HG02763 (cell line): ENCODE measurements around the gene HEATR5B.
A peak's percentile ranks its signal among the peaks of the same experiment; 100 is the strongest.
"Not testable (repeated sequence)": the region's sequence is repeated elsewhere in the genome, so short reads cannot be mapped to it uniquely, and the experiment has no call there.

Experiments
- ATAC-seq: cut with Tn5 transposase; IDR thresholded peaks from one replicate; pipeline ENCODE4 v1.9.1; 2021; ENCODE audit warnings: mild to moderate bottlenecking, moderate library complexity; ENCODE audit not compliant: unreplicated experiment

HEATR5B gene

GRCh38 chr2:36988008-36988407 lies 96.2 kb downstream of the HEATR5B start:
- ATAC-seq = no peak

DNA sequence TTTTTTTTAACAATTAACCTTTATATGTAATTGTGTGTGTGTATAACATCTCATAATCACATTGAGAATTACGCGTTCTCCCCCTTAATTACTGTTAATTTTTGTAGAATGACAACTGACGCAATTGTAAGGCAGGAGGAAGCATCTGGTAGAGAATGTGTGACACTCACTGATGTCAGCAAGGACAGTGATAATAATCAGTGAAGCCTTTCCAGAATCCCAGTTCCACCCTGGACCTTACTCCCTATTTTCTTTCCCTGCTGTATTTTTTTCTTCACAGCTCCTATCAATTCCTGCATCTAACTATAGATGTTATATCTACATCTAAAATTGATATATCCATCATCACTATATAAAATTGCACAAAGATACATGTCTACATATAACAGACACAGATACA lies 101.7 kb downstream of the HEATR5B start:
- no peak for ATAC-seq

- ATAC-seq = no peak
Observed at GRCh38 chr2:36981911-36982310, 102.3 kb downstream of the HEATR5B start.

- not testable (repeated sequence) for ATAC-seq
Observed at GRCh38 chr2:36979007-36979406, 105.2 kb downstream of the HEATR5B start.

DNA sequence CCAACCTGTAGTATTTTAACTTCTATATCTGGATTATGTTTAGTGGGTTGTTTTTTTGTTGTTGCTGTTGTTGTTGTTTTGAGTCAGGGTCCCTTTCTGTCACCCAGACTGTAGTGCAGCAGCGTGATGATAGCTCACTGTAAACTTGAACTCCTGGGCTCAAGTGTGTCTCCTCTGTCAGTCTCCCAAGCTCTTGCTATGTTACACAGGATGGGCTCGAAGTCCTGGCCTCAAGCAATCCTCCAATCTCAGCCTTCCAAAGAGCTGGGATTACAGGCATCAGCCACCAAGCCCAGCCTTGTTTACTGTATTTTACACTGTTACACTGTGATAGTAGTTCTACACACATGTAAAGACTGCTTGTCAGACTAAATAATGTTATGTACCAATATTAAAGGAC lies 108.1 kb downstream of the HEATR5B start:
- ATAC-seq = no peak

DNA sequence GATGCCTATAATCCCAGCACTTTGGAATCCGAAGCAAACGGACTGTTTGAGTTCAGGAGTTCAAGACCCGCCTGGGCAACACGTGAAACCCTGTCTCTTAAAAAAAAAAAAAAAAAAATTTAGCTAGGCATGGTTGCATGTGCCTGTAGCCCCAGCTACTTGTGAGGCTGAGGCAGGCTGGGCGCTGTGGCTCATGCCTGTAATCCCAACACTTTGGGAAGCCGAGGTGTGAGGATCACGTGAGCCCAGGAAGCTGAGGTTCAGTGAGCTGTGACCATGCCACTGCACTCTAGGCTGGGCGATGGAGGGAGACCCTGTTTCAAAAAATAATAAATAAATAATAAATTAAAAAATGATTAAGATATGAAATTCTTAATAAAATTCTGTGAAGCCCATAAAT lies 108.9 kb downstream of the HEATR5B start:
- ATAC-seq = no peak

DNA sequence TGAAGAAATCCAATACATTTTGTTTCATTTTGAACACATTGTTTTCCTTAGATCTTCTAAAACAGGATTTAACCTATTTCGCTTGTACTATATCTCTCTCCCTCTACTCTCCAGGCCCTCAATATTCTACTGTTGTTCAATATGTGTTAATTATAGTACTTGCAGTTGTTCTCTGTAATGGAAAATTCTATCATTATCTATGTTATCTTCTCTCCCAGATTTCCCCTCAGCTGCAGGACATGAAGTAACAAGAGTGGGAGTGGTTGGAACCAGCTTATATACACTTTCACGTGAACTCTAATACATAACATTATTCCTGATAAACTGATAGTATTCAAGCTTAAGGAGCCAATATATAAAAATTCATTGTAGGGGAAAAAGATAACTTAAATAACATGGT lies 110.9 kb downstream of the HEATR5B start:
- ATAC-seq = no peak

- ATAC-seq = no peak
Observed at GRCh38 chr2:36971990-36972389, 112.2 kb downstream of the HEATR5B start.

DNA sequence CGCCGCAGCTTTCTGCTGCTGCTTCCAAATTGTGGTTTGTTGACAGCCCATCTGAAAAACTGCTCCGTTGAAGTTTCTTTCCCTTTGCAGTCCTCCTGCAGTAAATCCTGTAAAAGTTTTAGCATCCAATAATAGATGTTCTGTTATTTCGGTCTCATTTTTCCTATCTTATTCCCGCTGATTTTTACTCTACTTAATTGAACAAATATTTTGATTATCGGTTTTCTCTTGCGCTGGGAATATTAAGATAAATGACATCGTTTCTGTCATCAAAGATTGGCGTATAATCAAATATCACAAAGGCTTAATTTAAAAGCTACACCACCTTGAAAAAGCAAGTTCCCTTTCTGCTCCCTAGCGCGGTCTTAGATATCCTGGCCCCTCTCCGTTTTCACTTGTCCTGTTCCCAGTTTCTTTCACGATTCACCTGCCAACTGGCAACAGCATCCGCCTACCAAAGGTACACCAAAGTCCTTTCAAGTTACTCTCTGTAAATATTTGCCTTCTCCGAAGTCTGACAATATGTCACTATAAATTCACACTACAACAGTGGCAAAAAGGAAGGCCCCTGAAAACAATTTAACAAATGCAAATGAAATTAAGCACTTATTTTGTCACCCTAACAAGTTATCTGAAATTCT lies 116.8 kb downstream of the HEATR5B start:
- no peak for ATAC-seq

- ATAC-seq = peak; percentile 97
Observed at GRCh38 chr2:36966370-36967235, 117.6 kb downstream of the HEATR5B start, which contains the start of gene STRN. Gene STRN (minus strand): TSS chr2:36966536. CDS start chr2:36966463, 73 bp downstream.

DNA sequence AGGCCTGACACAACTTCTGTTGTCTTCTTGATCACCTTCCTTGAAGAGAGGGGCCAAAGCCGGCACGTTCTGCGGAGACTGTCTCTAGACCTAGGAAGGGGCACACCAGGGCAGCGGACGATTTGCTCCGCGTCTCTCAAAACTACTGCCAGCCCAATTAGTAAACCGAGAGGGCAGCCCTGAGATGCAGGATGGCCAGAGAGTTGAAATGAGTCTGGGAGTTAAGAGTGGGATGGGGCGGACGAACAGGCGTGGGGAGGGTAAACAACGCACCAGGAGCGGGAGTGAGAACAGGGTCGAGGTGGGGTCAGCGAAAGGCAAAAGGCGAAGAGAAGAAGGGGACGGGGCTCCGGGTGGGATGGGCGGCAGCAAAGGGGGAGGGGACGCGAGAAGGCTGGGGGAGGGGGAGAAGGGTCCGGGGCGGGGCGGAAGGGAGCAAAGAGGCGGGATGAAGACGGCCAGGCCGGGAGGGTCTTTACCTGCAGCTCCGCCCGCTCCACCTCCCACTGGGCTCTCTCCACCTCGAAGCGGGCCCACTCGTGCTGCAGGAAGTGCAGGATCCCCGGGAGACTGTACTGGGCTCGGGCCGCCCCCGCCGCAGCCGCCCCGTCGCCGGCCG lies 118.3 kb downstream of the HEATR5B start:
- peak; percentile 28 for ATAC-seq

GRCh38 chr2:36965206-36965605 lies 119.0 kb downstream of the HEATR5B start:
- no peak for ATAC-seq

DNA sequence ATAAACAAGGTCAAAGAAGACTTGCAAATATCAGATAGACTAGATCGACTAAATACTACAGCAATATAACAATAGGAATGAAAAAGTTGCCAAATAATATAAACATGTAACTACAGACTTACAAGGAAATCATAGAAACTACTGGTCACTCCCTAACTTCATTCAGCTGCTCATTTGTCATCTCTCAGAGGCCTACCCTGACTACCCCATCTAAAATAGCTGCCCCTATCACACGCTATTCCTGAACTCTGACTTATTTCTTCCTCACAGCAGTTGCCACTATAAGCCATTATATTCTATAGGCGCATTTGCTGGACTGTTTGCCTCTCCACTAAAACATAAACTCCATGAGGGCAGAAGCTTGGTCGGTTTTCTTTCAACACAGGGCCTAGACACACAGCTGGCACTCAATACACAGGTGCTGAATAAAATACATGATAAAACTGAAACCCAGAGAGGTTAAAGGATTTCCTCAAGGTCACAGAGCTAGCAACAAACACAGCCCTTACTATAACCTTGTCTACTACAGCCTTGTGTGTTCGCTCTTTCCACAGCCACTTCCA lies 119.6 kb downstream of the HEATR5B start:
- no peak for ATAC-seq

DNA sequence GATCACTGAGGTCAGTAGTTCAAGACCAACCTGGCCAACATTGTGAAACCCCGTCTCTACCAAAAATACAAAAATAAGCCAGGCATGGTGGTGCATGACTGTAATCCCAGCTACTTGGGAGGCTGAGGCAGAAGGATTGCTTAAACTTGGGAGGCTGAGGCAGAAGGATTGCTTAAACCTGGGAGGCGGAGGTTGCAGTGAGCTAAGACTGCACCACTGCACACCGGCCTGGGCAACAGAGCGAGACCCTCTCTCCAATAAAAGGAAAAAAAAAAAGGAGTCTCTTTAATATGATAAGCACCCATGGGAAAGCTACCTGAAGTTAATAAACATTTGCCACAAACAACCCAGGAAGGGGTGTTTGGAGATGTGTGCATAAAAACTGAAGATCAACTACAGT lies 120.4 kb downstream of the HEATR5B start:
- no peak for ATAC-seq

DNA sequence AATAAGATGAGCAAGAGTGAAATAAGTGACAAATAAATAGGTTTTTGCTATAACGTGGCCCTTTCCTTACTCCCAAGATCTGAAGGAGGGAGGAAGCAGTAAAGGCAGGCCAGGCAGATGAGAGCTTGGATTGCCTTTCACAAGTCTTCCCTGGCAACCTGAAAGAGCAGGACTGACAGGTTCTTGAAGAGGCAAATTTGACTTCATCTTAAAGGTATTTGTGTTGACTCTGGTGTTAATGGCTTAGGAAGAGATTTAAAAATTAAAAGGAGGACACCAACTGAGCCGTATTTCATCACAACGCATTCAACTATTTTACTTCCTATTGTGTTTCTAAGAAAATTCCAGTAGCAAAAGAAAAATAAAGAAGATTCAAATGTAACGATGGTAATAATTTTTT lies 121.1 kb downstream of the HEATR5B start:
- no peak for ATAC-seq

- ATAC-seq = no peak
Observed at GRCh38 chr2:36960773-36961172, 123.4 kb downstream of the HEATR5B start.

GRCh38 chr2:36960005-36960675 lies 124.0 kb downstream of the HEATR5B start:
- no peak for ATAC-seq

DNA sequence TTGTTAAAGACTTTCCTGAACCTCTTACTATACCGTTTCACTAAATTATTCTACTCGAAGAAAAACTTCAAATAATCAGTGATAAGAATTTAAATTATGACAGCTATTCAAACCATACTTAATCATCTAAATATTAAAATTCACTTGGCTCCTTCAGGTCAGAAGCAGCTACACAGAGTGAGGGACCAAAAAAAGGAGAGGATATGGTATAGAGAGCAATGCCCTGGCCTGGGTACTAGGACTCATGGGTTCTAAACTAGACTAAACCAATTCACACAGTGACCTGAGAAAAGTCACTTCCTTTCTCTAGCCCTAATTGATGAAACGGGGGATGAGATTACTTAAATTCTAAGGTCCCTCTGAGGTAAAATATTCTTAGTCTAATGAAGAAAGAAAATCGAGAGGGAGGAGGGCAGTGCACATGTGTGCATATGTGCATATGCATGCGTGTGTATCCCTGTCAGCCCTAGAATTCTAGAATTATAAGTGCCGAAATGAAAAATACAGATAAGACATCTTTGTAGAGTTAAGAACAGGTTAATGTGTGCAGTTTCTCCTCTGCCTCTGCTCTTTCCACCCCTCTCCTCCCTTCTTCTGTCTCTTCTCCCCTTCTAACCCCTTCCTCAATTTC lies 129.1 kb downstream of the HEATR5B start:
- ATAC-seq = no peak

DNA sequence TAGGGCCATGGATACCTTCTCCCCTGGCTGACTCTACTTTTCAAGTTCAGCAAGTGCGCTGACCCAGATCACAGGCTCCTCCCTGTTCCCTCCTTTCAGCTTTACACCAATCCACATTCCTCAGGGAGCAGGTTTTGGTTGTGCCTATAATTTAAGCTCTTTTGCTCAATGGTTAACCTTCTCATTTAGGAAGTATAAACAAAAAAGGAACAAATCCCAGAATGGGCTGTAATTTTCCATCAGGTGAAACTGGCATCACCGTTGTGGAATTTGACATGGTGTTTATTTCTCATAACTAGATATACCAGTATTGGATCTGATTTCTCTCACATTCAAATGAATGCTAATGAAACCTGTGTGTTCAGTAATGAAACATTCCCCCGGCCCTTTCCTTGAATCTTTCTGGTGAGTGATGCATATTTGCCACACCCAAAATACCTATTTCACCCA lies 131.4 kb downstream of the HEATR5B start:
- ATAC-seq = no peak

DNA sequence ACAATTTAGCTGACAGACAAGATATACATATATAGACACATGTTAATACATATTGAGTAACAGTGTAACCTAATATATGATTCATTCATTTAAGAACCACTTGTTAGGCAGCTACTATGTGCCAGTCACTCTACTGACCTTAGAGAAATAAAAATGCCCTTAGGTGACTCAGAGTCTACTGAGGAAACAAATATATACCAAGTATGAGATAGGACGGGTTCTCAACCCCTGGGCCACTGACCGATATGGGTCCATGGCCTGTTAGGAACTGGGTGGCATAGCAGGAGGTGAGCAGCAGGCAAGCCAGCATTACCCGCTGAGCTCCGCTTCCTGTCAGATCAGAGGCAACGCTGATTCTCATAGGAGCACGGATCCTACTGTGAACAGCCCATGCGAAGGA lies 132.6 kb downstream of the HEATR5B start:
- no peak for ATAC-seq
